Activated T-cell treated with anti-CD3 and anti-CD28 coated beads, Interleukin-2, amount 50 U/mL, for 72 hours (primary cell): ENCODE measurements around the gene RBP2. TPM values are rescaled to one million over a fixed set of nuclear protein-coding genes. Genes with fewer than 3 reads are reported as not detected.

ENCODE experiments used
- ATAC-seq, 2 donors: fragments of 150-1000 bp; cut with Tn5 transposase; replicated peaks in 1 of 2; 2 replicates each; pipeline ENCODE4 v1.10.0; 2021; ENCODE audit warnings: moderate library complexity in 2 of 2, mild to moderate bottlenecking in 1 of 2
- DNase-seq, 2 donors: peaks; one replicate each; pipeline ENCODE4 v3.0.0; 2021 to 2022; ENCODE audit warnings: mixed read lengths in 1 of 2
- H3K27ac Mint-ChIP-seq: one replicate; pipeline ENCODE4 v1.8.0; 2022; ENCODE audit warnings: mild to moderate bottlenecking, moderate library complexity, mixed read lengths
- H3K27me3 Mint-ChIP-seq: one replicate; pipeline ENCODE4 v1.8.0; 2022; ENCODE audit warnings: low read depth, mixed read lengths
- H3K36me3 Mint-ChIP-seq, 2 donors: one replicate each; pipeline ENCODE4 v1.8.0; 2022; ENCODE audit warnings: mixed read lengths in 2 of 2, mild to moderate bottlenecking in 1 of 2; ENCODE audit not compliant: insufficient read depth in 2 of 2
- H3K4me1 Mint-ChIP-seq: one replicate; pipeline ENCODE4 v1.8.0; 2022; ENCODE audit warnings: low read depth, mixed read lengths
- H3K4me3 Mint-ChIP-seq, 2 donors: one replicate each; pipeline ENCODE4 v1.8.0; 2022; ENCODE audit warnings: mild to moderate bottlenecking in 2 of 2, mixed read lengths in 2 of 2, moderate library complexity in 2 of 2
- H3K9me3 Mint-ChIP-seq, 2 donors: one replicate each; pipeline ENCODE4 v1.8.0; 2022; ENCODE audit warnings: mixed read lengths in 2 of 2
- total RNA-seq, 2 donors: library from RNA; stranded (reverse); gene quantifications; one replicate each; pipeline ENCODE4 v1.2.3, GENCODE V29; 2022

The RBP2 gene
- total RNA-seq, 2 donors from 2014 or later = not detected

DNA sequence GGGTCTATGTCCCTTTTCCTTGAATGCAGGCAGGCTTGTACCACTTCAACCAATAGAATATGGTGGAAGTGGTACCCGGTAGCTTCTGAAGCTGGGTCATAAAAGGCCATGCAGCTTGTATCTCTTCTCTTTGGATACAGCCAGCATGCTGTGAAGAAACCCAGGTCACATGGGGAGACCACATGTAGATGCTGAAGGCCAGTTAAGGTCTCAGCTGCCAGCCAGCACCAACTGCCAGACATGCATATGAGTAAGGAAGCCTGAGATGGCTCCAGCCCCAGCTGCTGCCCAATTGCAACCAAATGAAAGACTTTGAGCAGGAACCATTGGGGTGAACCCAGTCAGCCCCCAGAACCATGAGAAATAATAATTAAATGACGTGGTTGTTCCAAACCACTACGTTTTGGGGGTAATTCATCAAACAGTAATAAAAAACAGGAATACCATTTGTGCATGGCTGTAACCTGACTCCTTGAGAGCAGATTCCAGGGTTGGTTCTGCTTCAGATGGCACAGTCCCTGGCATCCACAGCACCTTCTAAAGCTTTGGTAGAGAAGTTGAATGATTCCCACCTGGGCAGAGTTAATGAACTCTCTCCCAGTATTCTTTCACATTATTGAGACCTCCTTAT lies 3.8 kb downstream of the RBP2 start:
- Mint-ChIP-seq H3K27me3 (no peaks in the 10 kb centered on the region), H3K9me3 (no peaks in the 10 kb centered on the region), H3K27ac (no peak overlapping the region), H3K4me3 (no peak overlapping the region), H3K36me3 (no peaks in the 10 kb centered on the region), H3K4me1 (no peaks in the 10 kb centered on the region)
- DNase-seq = no peak
- ATAC-seq = no peak

DNA sequence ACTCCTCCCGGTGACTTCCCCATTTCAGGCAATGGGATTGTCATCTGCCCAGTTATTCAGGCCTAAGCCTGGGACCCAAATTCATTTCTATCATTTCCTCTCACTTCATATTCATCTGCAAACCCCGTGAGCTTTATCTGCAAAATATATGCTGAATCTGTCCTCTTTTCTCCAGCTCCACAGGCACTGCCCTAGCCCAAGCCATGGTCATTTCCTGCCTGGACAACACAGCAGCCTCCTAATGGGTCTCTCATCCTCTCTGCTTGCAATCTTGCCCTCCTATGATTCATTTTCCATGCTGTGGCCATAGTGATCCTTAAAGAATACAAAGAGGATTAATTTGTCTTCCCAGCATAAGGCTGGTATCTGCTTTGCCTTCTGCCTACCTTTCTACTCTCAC lies 6.1 kb downstream of the RBP2 start:
- H3K27me3 Mint-ChIP-seq = no peaks in the 10 kb centered on the region
- ATAC-seq = no peak
- H3K4me3 Mint-ChIP-seq = no peak overlapping the region
- H3K4me1 Mint-ChIP-seq = no peaks in the 10 kb centered on the region
- H3K36me3 Mint-ChIP-seq = no peaks in the 10 kb centered on the region
- no peak for DNase-seq
- H3K9me3 Mint-ChIP-seq = no peaks in the 10 kb centered on the region
- no peak overlapping the region for H3K27ac Mint-ChIP-seq

DNA sequence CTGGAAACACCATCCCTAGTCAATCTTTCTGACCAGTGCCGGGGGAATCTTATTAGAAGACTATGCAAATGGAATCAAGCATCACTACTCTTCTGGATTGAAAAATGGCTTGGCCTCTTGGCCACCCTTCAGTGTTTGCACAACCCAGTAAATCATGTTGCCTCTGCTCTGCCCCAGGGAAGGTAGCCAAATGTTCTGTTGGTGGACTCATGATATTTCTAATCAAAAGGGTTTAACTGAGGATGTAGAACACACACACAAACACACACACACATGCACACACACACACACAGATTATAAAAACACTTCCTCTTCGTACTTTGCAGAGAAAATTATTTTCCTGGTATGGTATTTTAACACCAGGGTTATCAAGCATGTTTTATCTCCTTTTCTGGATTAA lies 7.9 kb downstream of the RBP2 start:
- no peak for DNase-seq
- no peaks in the 10 kb centered on the region for H3K4me1 Mint-ChIP-seq
- no peaks in the 10 kb centered on the region for H3K36me3 Mint-ChIP-seq
- no peak overlapping the region for H3K27ac Mint-ChIP-seq
- H3K9me3 Mint-ChIP-seq = no peaks in the 10 kb centered on the region
- no peaks in the 10 kb centered on the region for H3K27me3 Mint-ChIP-seq
- no peak overlapping the region for H3K4me3 Mint-ChIP-seq
- ATAC-seq = no peak

DNA sequence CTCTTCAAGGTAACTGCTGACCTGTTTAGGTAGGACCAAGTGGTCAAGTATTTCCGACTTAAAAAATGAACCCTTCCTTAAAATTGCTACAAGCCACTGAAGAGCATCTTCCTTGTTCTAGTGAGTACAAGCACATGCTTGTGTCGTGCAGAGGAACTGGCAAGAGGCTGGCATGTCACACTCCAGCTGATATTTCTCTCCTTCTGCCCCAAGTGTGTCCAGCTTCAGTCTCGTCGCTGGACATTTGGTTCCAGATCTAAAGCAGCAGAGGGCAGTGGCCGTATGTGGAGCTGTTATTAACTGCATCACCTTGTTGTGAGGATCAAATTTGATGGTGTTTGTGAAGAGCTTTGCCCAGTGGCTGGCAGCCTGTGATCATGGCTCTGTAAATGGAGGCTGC lies 10.0 kb downstream of the RBP2 start:
- no peak for ATAC-seq
- no peak for DNase-seq
- Mint-ChIP-seq H3K36me3 (no peaks in the 10 kb centered on the region), H3K27ac (no peak overlapping the region), H3K4me3 (no peak overlapping the region), H3K9me3 (no peaks in the 10 kb centered on the region), H3K4me1 (no peaks in the 10 kb centered on the region), H3K27me3 (no peaks in the 10 kb centered on the region)

DNA sequence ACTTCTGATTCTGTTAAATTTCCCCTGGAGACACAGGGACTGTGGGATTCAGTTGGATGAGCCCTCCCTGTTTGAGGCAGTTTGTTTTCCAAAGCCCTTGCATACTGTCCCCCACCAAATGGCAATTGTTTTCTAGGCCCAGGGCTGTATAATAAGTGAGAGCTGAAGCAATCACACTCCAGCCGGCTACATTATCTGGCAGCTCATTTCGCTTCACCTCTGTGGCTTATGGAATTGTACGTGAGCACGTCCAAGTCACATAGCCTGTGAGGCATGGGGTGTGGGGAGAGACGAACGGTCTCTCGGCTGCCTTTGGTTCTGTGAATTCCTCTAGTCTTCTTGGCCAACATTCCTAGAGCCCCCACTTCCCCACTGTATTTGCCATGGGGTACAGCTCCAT lies 10.7 kb downstream of the RBP2 start:
- H3K27ac Mint-ChIP-seq = no peak overlapping the region
- H3K4me1 Mint-ChIP-seq = no peaks in the 10 kb centered on the region
- DNase-seq (no peak), ATAC-seq (no peak)
- no peaks in the 10 kb centered on the region for H3K9me3 Mint-ChIP-seq
- H3K4me3 Mint-ChIP-seq = no peak overlapping the region
- no peaks in the 10 kb centered on the region for H3K36me3 Mint-ChIP-seq
- H3K27me3 Mint-ChIP-seq = no peaks in the 10 kb centered on the region

DNA sequence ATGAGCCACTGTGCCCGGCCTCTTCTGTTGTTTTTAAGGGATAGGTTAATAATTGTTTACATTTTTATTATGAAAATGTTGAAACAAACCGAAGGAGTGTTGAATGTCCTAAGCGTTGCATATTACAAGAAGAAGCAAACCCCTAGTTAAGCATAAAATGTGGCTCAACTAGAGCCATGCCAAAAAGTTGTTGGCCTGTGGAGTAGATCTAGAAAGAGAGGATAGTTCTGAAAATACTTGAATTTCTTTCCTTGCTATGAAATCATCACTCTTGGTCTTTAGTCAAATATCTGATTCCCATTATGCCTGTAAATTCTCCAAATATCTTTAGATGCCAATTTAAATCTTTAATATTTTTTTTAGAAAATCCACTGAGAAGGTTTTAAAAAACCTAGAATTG lies 12.8 kb downstream of the RBP2 start:
- H3K9me3 Mint-ChIP-seq = no peaks in the 10 kb centered on the region
- no peak overlapping the region for H3K4me3 Mint-ChIP-seq
- H3K4me1 Mint-ChIP-seq = no peaks in the 10 kb centered on the region
- H3K36me3 Mint-ChIP-seq = no peaks in the 10 kb centered on the region
- no peak overlapping the region for H3K27ac Mint-ChIP-seq
- DNase-seq (no peak), ATAC-seq (no peak)
- H3K27me3 Mint-ChIP-seq = no peaks in the 10 kb centered on the region

DNA sequence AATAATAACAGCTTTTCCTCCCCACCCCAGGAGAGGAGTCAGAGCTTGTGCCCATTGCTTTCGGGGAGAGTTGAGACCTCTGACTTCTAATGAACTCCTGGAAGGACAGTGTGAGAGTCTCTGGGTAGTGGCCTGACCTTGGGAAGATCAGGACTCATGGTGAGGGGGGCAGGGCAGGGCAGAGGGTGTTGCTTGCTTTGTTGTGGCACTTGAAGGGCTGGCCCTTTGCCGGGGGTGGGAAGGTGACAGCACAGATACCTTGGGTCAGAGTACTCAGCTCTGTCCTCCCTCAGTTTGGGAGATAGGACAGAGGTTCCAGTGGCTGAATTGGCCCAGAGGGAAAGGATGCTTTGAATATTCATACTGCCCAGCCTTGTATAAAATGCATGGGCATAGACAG lies 15.8 kb downstream of the RBP2 start:
- DNase-seq (no peak), ATAC-seq (no peak)
- Mint-ChIP-seq H3K4me1 (no peaks in the 10 kb centered on the region), H3K4me3 (no peak overlapping the region), H3K27me3 (no peaks in the 10 kb centered on the region), H3K27ac (no peak overlapping the region), H3K9me3 (no peaks in the 10 kb centered on the region), H3K36me3 (no peaks in the 10 kb centered on the region)

DNA sequence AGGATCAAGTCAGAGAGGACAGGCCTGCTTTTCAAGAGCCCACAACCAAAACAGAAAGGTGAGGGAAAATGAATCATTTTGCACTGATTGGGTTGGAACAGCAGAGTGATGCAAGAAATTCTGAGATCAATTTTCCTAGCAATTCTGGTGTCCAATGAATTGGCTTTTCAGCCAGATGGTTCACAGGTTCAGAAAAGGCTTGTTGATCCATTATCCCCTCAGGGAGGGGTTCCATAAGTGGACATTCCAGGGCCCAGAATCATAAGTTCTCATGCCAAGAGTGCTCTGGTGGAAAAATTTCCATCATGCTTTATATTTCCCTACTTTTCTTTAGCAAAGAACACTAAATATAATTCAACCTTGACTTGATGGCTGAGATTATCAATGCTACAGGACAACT lies 16.2 kb downstream of the RBP2 start:
- no peak overlapping the region for H3K27ac Mint-ChIP-seq
- H3K27me3 Mint-ChIP-seq = no peaks in the 10 kb centered on the region
- DNase-seq = no peak
- no peaks in the 10 kb centered on the region for H3K9me3 Mint-ChIP-seq
- no peak for ATAC-seq
- H3K4me3 Mint-ChIP-seq = no peak overlapping the region
- no peaks in the 10 kb centered on the region for H3K36me3 Mint-ChIP-seq
- H3K4me1 Mint-ChIP-seq = no peaks in the 10 kb centered on the region

DNA sequence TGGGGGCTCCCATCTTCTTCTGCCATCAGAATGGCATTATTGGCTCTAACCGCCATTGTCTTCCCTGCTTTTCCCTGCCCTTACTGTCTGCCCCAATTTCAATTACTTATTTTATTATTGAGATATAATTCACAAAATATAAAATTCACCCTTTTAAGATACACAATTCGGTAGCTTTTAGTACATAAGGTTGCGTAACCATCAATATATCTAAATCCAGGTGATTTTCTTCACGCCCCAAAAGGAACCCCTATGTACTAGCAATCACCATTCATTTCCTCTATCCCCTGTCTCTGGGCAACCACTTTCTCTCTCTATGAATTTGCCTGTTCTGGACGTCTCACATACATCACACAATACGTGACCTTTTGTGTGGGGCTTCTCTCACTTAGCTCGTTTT lies 18.0 kb downstream of the RBP2 start:
- no peak overlapping the region for H3K4me3 Mint-ChIP-seq
- H3K4me1 Mint-ChIP-seq = no peaks in the 10 kb centered on the region
- H3K27ac Mint-ChIP-seq = no peak overlapping the region
- DNase-seq (no peak), ATAC-seq (no peak)
- no peaks in the 10 kb centered on the region for H3K9me3 Mint-ChIP-seq
- H3K27me3 Mint-ChIP-seq = no peaks in the 10 kb centered on the region
- H3K36me3 Mint-ChIP-seq = no peaks in the 10 kb centered on the region

DNA sequence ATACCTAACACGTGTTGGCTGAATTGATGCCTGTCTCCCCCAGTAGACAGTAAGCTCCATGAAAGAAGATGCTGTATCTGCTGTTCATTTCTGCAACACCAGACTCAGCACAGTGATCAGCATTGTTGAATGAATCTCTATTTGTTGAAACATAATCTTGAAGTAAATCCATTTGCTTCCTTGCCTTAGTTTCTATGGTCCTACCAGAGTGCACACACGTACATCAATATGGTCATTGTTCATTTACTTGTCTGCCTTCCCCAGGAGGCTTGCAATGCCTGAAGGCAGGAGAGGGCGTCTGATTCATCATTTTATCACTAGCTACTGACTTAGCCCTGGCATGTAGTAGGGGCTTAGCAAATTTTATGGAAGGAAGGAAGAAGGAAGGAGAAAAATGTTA lies 19.2 kb downstream of the RBP2 start:
- no peaks in the 10 kb centered on the region for H3K36me3 Mint-ChIP-seq
- H3K4me3 Mint-ChIP-seq = no peak overlapping the region
- H3K27me3 Mint-ChIP-seq = no peaks in the 10 kb centered on the region
- no peaks in the 10 kb centered on the region for H3K9me3 Mint-ChIP-seq
- ATAC-seq = no peak
- no peak overlapping the region for H3K27ac Mint-ChIP-seq
- no peak for DNase-seq
- no peaks in the 10 kb centered on the region for H3K4me1 Mint-ChIP-seq

DNA sequence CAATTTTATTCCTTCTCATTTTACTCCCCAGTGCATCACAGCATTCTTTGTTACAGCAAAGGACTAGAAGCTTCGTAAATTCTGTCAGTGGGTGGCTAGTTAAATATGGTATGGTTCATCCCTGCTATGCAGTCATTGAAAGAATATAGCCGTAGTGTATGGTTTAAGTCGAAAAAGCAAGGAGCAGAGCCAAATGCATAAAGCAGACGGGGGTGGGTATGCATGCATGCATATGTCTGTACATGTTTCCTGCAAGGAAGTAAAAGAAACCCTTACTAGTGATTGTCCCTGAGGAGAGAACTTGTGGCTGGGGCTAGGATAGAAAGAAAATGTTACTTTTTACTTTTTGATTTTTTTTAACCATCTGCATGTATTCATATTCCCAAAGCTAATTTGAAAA lies 19.9 kb downstream of the RBP2 start:
- no peaks in the 10 kb centered on the region for H3K36me3 Mint-ChIP-seq
- no peak overlapping the region for H3K27ac Mint-ChIP-seq
- no peaks in the 10 kb centered on the region for H3K4me1 Mint-ChIP-seq
- ATAC-seq (no peak), DNase-seq (no peak)
- H3K9me3 Mint-ChIP-seq = no peaks in the 10 kb centered on the region
- no peak overlapping the region for H3K4me3 Mint-ChIP-seq
- H3K27me3 Mint-ChIP-seq = no peaks in the 10 kb centered on the region

DNA sequence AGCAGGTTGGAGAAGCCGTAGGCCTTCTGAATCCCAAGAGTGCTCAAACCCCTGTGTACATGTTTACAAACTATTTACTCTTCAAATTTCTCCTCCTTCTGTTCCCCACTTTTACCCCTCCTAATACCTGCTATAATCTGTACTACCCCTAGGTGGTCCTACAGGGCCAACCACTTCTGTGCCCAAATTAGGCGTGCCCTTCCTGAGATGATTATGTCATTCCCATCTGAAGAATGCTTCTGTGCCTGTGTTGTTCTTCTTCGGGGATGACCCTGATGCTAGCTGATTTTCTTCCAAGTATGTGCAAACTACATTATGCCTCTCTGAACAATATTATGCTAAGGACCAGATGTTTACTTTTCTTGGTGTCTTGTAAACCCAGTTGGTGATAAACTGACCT lies 20.5 kb downstream of the RBP2 start:
- Mint-ChIP-seq H3K27me3 (no peaks in the 10 kb centered on the region), H3K27ac (no peak overlapping the region), H3K4me1 (no peaks in the 10 kb centered on the region), H3K9me3 (no peaks in the 10 kb centered on the region), H3K36me3 (no peaks in the 10 kb centered on the region), H3K4me3 (no peak overlapping the region)
- DNase-seq = no peak
- ATAC-seq = no peak

DNA sequence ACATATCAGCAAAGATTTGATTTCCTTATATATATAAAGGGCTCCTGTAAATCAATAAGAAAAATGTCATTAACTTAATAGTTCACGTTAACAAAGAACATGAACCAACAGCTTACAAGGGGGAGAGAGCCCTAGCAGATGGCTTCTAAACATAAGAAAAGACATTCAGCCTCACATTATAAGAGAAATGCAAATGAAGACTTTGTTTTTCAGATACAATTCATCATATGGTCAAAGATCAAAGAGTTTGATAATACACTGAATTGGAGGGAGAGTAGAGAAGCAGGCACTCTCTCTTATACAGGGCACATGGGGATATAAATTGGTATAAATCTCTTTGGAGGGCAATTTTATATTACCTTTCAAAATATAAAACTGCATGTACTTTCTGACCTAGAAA lies 21.1 kb downstream of the RBP2 start:
- no peaks in the 10 kb centered on the region for H3K27me3 Mint-ChIP-seq
- DNase-seq (no peak), ATAC-seq (no peak)

DNA sequence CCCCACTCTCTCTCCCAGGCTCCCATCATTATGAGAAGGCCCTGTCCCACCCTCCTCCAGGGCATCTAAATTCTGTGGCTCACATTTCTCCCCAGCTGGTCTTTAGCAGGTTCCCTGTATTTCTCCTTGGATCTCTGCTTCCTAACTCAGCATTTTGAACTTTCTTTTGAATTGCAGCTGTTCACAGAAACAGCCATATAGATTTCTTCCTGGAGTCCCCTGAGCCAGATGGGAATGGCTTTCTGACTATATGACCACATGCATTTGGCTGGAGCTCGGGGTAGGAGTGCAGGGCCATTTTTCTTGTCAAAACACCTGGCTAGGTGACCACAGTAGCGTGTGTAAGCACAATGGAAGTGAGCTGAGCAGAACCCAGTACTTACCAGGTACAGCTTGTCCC lies 22.0 kb downstream of the RBP2 start:
- Mint-ChIP-seq H3K27me3 (no peaks in the 10 kb centered on the region), H3K4me1 (no peaks in the 10 kb centered on the region), H3K4me3 (no peak overlapping the region), H3K27ac (no peak overlapping the region), H3K36me3 (no peaks in the 10 kb centered on the region), H3K9me3 (no peaks in the 10 kb centered on the region)
- DNase-seq = no peak
- ATAC-seq = no peak

More for the DNA sequence above, 21.1 kb downstream of the RBP2 start:
- Mint-ChIP-seq H3K36me3 (no peaks in the 10 kb centered on the region), H3K4me3 (no peak overlapping the region), H3K27ac (no peak overlapping the region), H3K4me1 (no peaks in the 10 kb centered on the region), H3K9me3 (no peaks in the 10 kb centered on the region)
